ENCODE measurements around the gene ZNF775.
"Not testable (repeated sequence)": the region's sequence is repeated elsewhere in the genome, so short reads cannot be mapped to it uniquely, and the experiment has no call there.

Gene ZNF775

GRCh38 chr7:150383710-150384397 is 4.7 kb downstream of the ZNF775 start:
- peak; percentile 95 for DNase-seq

- DNase-seq, result no peak
These were observed 5.5 kb downstream of the ZNF775 start for GRCh38 chr7:150384406-150385301.

GRCh38 chr7:150385302-150385723 is 6.2 kb downstream of the ZNF775 start:
- DNase-seq, result peak; percentile 23

DNA sequence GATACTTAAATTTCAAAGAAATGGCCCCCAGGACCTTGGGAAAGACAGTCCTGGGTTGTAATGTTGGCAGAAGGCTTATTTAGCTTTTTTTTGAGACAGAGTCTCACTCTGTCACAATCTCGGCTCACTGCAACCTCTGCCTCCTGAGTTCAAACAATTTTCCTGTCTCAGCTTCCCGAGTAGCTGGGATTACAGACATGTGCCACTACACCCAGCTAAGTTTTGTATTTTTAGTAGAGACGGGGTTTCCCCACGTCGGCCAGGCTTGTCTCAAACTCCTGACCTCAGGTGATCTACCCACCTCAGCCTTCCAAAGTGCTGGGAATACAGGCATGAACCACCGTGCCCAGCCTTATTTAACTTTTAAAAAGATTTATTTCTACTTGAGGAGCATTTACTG is 6.8 kb downstream of the ZNF775 start:
- DNase-seq, result not testable (repeated sequence)

DNA sequence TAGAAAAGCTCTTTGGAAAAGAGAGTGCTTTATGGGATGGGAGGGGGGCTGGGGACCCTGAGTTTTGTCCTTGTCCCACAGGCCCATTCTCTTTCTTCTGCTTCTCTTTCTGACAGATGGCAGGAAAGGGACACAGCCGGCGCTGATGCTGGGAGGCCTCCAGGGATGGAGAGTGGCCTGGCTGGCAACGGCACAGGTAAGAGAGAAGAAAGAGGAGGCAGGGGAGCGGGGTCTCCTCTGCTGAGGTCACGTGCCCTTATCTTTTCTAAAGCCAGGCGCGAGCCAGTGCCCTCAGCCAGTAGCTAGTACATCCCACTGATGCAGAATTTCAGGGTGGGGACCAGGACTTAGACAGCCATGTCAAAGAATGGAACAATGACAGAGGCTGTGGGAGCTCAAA is 9.2 kb downstream of the ZNF775 start:
- DNase-seq, result no peak

DNA sequence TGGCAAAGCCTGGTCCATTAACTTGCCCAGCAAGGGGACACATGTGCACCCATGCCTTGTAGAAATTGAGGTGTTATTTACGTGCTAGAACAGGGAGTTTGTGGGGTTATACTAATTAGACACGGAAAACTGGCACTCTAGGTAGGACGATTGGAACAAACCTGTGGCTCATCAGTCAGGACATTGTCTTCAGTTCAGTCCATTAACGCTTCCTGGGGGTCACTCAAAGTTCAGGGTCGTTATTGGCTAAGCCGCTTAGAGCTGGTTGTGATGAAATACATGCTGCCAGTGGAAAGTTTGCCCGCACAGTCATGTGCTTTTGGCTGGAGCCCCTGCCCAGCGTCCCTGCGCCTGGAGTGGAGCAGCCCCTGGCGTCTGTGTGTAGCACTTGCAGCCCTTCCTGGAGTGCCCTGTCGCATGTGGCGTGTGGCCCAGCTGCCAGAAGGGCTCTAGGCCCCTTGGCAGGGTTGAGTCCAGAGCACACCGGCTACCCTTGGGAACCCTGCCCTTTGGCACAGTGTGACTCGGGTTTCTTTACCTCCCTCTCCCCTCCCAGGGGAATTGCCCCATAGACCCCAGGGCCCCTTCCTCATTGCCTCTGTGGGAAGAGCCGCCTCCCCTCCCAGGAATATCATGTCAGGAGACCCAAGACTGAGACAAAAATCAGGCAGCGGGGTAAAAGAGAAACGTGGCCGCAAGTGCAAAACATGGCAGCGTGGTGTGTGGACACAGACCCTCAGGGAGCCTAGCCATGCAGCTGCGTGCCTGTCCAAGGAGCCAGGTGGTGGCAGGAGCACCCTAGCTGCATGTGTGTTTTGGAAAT is 9.8 kb downstream of the ZNF775 start:
- no peak for DNase-seq

GRCh38 chr7:150389532-150389816 is 10.3 kb downstream of the ZNF775 start:
- DNase-seq, result no peak

DNA sequence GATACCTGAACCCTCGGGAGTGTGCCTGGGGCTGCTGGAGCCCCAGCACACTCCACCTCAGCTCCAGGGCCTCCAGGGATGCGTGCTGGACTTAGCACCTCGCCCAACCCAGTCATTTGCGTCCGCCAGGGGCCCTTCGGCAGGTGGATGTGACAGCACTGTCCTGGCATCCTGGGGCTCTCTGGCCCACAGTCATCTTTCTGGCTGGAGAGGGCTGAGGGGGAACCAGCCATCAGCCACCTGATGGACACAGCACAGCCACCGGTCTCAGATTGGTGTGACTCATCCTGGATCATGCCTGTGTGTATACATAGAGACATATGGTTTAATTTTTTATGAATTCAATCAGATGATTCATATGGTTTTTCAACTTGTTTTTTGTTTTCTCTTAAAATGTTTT is 11.1 kb downstream of the ZNF775 start:
- DNase-seq, result no peak

- no peak for DNase-seq
These were observed 14.2 kb downstream of the ZNF775 start for GRCh38 chr7:150393325-150393724.

DNA sequence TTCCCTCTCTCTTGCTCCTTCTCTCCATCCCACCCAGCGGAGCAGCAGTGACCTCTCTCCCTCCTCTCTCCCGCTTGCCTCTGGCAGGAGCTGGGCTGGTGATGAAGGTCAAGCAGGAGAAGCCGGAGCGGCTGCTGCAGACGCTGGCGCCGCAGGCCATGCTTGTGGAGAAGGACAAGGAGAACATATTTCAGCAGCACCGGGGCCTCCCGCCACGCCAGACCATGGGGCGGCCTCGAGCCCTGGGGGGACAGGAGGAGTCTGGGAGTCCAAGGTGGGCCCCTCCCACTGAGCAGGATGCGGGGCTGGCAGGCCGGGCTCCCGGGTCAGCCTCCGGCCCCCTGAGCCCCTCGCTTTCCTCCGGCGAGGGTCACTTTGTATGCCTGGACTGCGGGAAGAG is 17.3 kb downstream of the ZNF775 start:
- DNase-seq, result no peak

- DNase-seq, result no peak
These were observed 17.7 kb downstream of the ZNF775 start for GRCh38 chr7:150396851-150397260.

DNA sequence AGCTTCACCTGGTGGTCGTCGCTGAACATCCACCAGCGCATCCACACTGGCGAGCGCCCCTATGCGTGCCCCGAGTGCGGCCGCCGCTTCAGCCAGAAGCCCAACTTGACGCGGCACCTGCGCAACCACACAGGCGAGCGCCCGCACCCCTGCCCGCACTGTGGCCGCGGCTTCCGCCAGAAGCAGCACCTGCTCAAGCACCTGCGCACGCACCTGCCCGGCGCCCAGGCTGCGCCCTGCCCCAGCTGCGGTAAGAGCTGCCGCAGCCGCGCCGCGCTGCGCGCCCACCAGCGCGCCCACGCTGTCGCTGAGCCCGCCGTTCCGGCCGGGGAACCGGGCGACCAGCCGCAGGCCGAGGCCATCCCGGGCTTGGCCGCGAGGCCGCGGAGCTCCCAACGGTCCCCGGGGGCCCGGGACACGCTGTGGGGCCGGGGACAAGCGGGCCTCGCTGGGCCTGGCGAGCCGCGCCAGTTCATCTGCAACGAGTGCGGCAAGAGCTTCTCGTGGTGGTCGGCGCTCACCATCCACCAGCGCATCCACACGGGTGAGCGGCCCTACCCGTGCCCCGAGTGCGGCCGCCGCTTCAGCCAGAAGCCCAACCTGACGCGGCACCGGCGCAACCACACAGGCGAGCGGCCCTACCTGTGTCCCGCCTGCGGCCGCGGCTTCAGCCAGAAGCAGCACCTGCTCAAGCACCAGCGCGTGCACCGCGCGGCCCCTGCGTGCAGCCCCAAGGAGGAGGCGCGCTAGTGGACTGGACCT is 18.4 kb downstream of the ZNF775 start:
- no peak for DNase-seq

DNA sequence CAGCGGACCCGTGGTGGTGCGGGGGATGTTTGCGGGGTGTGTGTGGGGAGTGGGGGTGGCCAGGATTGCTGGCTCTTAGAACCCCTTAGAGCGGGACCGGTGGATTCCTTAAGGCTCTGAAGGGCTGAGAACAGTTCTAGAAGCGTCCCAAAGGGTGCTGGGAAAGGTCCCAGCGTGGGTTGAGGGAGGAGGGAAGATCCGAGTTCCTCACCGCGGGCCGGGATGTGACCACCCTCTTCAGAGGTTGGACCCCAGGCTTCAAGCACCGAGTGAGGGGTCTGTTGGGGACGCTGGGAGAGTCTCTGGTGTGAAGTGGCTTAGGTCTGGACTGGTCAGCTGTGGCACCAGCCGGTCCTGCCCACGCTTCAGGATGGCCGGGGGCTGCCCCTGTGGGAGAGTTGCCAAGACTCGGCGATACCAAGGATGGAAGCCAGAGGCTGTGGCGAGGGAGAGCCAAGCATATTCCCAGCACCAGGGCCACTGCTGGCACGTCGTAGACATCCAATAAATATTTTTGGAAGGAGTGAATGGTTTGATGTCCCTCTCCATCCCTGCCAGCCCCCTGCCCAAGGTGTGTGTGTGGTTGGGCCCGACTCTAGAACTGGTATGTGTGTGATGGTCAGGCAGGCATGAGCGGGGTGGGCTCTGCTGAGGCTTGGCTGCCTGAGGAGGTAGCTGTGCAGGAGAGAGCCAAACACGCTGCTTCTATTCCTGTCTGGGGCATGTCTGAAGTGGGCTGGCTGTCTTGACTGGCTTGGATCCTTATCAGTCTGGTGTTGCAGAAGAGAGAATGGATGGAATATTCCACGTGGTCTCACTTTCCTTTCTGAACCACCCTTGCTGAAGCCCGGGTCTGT is 19.2 kb downstream of the ZNF775 start:
- no peak for DNase-seq

DNA sequence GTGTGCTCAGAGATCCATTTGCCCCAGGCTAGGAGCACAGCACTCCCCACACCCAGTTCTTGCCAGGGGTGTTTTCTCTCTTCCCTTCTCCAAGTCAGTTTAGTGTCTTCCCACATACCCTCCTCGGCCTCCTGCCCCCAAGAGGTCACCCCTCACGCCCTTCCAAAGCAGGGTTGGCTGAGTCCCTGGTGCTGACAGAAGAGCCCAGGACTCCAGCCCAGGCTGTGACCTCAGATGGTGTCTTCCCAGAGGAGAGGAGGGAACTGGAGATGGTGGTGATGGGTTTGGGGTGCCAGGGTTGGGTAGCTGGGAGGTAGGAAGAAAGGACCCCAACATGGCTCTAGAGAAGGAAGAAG is 19.8 kb downstream of the ZNF775 start:
- DNase-seq, result no peak

DNA sequence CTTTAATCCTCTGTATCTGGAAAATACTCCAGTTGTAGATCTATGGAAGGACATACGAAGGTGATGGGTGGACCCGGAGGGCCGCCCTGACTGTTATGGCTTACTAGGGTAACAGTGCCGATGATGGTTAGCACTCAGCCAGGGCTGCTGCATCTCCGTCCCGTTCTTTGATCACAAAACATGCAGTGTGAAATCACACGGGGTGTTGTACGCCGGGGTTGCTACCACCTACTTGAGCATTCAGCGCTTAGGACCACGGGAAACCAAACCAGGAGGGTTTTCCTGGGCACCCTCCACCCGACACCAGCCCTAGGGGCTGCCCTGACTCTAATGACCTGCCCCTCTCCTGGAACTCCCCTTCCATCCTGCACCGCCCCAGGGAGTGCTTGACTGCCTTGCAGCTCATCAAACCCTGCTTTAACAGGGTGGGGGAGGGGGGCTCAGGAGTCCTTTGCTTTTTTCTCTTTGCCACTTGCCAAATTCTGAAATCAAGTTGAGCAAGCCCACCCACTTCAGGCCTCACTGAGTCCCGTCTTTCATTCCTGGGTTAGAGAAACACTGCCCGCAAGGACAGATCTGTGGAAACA is 20.4 kb downstream of the ZNF775 start:
- no peak for DNase-seq

DNA sequence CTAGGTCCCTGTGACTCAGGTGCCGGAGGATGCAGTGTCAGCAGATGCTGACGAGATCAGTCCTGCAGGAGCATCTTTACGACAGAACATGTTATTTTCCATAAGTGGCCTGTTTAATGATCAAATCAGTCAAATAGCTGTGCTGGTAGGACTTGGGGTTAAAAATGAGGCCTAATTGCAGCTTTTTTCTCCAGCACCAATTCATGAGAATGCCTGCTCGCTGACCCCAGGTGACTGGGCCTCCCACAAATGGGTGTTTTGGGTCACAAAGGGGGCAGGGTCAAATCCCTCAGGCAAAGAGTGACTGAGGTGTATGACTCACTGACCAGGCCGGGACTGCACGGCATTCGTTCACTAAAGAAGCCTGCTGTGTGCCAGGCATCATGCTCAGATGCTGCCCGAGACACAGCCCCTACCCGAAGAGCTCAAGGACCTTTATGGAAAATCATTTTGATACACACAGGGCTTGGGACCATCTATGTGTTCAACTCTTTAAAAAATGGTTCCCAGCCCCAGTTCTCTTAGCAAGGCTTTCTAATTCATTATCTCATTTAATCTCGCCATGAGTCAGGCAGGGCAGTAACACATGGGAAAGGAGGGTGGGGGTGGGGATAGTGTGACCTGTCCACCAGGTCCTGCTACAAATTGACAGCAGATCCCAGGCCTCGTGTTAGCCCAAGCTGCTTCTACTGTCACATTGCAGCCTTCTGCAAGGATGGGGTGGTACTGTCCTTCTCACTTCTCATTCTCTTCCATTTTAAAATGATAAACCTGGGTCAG is 21.1 kb downstream of the ZNF775 start:
- no peak for DNase-seq

GRCh38 chr7:150400788-150401423 is 21.8 kb downstream of the ZNF775 start:
- DNase-seq, result no peak

DNA sequence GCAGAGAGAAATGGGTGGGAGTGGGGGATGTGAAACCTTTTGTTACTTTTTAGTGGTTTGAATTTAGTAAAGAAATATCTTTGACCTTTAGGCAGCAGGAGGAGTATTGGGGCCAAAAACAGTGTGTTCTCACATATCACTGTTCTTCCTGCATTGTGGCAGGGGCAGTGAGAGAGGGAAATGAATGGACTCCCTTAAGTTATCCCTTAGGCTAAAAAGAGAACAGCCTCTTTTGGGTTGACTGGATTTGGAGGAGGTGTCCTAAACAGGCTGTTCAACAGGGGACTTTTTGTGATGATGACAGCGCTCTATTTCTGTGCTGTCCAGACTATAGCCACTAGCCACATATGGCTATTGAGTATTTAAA is 22.3 kb downstream of the ZNF775 start:
- no peak for DNase-seq

GRCh38 chr7:150401861-150402631 is 22.9 kb downstream of the ZNF775 start:
- no peak for DNase-seq

All from NCI-H1417 treated with DMSO at 0.1 percent for 48 hours (cell line).